Activated CD4-positive, alpha-beta T cell treated with anti-CD3 and anti-CD28 coated beads, Interleukin-2, amount 50 U/mL, for 4 hours (primary cell): ENCODE results near the gene TPPP3.
"Not testable (repeated sequence)": the region's sequence is repeated elsewhere in the genome, so short reads cannot be mapped to it uniquely, and the experiment has no call there.

ENCODE experiments used
- DNase-seq, 2 experiments: peaks; one replicate each; pipeline ENCODE4 v3.0.0-alpha.2; 2020

Gene TPPP3

DNA sequence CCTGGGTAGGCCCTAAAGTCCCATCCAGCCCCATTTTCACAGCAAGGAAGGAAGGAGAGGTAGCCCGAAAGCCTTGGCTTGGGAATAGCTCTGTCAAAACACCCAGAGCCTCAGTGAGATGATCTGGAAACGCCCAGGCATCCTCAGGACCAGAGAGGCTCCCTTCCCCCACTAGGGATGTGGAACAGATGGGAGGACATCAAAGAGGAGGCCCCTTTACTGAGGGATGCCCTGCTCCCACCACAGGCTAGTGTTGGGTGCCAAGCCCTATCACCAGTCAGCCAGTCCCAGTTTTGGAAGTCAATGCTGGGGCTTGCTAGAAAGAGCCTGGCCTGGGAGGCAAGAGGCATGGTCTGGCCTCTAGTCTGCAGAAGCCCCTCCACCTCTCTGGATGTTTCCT lies 4.7 kb downstream of the TPPP3 start:
- no peak for DNase-seq

DNA sequence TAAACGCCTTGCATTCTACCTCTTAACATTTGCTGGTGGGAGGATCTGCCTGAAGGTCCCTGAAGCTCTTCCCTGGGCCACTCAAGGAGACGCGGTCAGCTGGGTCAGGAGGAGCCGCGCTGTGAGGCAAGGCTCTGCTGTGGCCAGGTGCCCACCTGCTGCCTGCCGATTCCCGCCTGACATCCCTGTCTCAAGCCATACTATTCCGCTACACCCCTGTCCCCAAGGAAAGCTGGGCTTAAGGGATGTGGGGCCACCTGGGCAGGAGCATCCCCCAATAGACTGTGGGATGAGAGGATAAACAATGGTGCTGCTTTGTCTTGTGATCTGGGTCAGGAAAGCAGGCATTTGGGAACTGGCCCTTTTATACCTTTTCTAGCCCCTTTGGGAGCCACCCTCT lies 5.1 kb downstream of the TPPP3 start:
- DNase-seq = no peak

GRCh38 chr16:67387479-67388079 lies 5.7 kb downstream of the TPPP3 start:
- no peak for DNase-seq

DNA sequence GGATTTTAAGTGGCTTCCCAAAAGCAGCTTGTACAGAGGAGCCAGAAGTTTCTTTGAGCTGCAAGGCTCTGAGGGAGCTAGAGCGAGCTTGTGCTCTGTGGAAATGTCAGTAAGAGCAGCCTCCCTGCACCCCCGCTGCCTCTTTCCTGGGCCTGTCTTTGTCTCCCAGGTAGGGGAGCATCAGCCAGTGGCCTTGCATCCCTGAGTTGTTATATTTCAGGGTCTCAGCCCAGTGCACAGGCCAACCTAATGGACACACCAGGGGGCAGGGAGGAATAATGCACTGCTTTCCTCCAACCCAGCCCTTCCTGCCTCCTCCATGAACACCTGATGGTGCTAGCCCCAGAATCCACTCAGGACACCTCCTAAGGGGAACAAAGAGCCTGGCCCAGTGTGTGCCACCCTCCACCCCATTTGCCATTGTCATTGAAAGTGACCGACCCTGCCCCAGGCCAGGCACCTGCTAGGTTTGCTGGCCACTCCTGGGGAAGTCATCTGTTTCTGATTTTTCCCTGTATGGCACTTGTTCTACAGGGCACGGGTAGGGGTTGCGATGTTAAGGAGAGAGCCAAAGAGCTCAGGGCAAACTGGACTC lies 6.3 kb downstream of the TPPP3 start:
- no peak for DNase-seq

DNA sequence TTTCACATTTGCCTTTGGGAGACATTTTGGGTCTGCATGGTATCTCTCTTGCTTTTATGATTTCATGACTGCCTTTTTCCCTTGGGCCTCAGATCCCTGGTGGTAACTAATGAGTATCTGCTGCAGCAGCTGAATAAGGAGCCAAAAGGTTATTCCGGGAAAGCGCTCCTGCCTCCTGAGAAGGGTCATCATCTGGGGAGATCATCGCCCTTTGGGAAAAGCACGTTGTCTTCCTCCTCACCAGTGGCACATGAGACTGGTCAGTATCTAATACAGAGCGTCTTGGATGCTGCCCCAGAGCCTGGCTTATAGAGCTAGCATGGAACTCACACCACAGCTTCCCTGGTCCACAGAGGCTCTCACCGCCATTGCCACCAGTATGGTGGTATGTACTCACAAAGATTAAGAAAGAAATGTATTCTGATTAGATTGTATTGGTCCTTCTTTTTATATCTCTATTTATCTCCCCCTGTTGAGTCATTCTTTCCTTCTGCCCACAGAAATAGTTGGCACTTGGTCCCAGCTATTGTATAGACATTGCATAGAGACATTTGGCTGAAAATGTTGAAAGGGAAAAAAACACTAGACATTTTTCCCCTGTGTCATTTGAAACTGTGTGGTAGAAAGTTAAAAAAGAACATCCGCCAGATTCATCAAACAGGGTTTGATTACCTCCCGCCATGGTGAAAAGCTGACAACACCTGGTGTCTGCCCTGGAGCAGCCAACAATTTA lies 8.4 kb downstream of the TPPP3 start:
- DNase-seq = no peak

DNA sequence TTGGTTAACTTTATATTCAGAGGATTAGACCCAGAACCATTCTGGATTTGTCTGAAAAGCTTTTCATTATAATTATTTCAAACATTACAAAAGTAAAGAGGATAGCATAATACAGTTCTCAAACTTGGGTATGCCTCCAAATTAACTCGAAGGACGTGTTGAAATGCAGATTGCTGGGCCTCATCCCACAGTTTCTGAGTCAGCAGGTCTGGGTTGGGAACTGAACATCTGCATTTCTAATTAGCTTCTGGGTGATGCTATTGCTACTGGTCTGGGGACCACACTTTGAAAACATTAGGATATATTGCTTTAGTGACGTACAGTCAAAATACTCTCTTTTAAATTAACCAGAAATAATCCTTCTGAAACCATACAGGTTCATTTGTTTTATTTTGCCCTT lies 10.0 kb downstream of the TPPP3 start:
- DNase-seq = no peak

DNA sequence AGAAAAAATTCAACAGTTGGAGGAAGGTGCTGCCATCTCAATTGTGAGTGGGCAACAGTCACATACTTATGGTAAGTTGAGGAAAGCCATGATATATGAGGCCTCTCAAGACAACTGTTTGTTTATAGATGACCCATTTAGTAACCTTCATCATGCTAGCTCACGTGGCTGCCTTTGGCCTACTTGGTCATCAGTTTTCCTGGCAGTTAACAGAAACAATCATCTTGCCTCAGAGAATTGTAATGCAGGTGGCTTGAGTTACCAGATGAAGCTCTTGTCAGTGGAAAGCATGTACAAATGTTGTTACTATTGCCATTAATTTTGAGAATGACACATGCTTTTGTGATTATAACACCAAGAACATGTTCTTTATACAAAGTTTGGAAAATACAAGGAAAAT lies 14.7 kb downstream of the TPPP3 start:
- DNase-seq = no peak

DNA sequence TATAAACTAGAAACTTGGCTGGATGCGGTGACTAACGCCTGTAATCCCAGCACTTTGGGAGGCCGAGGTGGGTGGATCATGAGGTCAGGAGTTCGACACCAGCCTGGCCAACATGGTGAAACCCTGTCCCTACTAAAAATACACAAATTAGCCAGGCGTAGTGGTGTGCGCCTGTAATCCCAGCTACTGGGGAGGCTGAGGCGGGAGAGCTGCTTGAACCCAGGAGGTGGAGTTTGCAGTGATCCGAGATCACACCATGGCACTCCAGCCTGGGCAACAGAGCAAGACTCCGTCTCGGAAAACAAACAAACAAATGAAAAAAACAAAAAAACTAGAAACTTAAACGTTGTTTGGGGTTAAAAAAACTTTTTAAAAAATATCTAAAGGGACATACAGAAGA lies 17.3 kb downstream of the TPPP3 start:
- DNase-seq = not testable (repeated sequence)

- DNase-seq = no peak
Measured at GRCh38 chr16:67372664-67373063, 20.6 kb downstream of the TPPP3 start.

- no peak for DNase-seq
Measured at GRCh38 chr16:67370661-67371060, 22.6 kb downstream of the TPPP3 start.

DNA sequence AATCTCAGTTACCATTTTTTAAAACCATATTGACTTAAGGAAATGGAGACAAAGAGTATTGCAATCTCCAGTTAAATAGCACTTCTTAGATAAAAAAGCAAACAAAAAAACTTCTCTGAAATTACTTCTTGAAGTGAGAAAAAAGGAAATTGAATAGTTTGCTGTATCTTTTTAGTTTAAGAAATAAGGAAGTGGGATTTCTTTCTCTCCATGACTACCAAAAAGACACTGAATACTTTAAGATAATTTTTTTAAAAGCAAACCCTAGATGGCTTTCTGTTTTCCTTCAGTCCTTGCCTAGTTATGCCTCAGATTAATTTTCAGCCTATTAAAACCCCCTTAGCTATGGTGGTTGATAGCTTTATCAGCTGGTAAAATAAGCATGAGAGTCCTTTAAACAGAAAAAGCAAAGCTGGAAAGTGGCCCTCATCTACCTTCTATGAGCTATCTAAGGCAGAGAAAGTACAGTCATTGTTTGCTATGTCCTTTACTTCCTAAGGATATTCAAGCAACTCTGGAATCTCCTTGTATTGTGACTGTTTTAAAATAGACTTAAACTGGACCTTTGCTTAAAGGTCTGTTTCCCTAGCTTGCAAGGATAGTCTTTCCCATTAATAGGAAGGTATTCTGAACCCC lies 28.6 kb downstream of the TPPP3 start:
- DNase-seq = no peak

GRCh38 chr16:67361038-67361437 lies 32.3 kb downstream of the TPPP3 start:
- DNase-seq = no peak

DNA sequence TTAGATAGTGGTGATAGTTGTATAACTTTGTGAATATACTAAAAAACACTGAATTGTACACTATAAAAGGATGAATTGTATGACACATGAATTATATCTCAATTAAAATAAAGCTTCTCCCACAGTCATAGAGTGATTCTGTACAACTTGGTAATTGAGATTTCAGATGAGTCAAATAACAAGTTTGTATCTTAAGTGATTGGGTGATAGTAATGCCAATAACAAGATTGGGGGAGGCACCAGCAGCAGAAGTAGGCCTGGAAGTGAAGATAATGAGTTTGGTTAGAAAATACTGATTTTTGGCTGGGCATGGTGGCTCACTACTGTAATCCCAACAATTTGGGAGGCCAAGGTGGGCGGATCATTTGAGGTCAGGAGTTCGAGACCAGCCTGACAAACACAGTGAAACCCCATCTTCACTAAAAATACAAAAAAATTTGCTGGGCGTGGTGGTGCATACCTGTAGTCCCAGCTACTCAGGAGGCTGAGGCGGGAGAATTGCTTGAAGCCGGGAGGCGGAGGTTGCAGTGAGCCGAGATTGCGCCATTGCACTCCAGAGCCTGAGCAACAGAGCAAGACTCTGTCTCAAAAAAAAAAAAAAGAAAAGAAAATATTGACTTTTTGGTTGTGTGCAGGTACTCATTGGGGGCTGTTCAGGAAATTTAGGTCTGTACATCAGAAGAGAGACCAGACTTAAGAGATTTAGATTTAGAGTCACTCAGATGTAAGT lies 33.6 kb downstream of the TPPP3 start:
- DNase-seq = not testable (repeated sequence)

DNA sequence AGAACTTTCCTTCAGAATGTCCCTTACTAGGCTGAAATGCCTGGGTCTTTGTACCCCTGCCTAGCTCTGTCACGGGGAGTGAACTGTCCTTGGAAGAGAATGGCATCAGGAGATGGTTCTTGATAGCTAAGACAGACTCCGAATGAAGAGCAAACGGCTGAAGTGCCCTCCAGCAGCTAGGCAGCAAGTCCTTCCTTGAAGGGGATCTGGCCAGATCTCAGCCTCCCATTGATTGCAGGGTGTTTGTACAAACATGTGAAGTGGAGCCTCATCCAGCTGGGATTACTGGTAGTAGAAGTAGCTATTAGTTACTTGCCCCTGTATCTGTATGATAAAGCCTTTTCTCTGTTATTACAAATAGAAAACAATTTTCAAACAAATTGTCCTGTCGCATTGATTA lies 35.7 kb downstream of the TPPP3 start:
- DNase-seq = no peak

- DNase-seq = no peak
Measured at GRCh38 chr16:67356396-67356795, 36.9 kb downstream of the TPPP3 start.

DNA sequence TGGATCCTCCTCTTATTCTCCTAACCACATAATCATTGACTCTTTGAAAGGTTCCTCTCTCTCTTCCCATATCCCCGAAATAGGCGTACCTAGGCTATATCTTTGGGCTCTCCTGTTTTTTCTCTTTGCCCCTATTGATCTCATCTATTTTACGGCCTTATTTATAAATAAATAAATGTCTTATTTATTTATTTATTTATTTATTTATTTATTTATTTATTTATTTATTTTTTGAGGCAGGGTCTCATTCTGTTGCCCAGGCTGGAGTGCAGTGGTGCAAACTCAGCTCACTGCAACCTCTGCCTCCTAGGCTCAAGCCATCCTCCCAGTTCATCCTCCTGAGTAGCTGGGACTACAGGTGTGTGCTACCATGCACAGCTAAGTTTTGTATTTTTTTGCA lies 40.8 kb downstream of the TPPP3 start:
- DNase-seq = not testable (repeated sequence)

DNA sequence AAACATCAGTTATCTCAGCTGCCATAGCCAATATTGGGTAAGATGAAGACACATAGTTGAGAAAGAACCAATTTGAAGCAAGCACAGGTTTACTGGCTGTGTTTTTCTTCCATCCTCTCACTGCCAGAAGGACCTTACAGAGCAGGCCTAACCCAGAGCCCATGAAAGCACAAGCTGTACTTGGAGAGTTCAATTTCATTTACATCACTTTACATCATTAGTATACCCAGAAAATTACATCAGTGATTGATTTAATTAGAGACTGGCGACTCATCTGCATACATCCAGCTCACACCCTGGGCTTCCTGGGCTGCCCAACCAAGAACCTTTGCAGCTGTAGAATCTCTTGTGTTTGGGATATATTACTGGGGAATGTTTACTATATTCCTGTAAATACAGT lies 43.0 kb downstream of the TPPP3 start:
- DNase-seq = no peak

GRCh38 chr16:67349172-67349571 lies 44.1 kb downstream of the TPPP3 start:
- no peak for DNase-seq

- no peak for DNase-seq
Measured at GRCh38 chr16:67346341-67346740, 47.0 kb downstream of the TPPP3 start.

DNA sequence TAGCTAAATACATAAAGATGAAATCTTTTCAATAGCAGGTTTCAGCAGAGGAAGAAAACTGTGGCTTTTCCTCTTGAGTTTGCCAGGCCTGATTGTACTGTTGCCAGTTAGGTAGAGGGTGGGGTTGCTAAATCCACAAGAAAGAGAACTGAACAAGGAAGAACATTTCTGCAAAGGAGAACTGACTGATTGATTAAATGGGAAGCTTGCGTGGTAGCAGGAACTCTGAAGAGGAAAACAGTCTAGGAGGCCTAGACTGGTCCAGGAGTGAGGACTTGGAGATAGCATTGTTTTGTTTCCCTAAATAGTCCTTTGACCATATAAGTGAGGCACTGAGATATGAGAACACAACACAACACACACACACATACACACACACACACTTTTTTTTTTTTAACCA lies 47.9 kb downstream of the TPPP3 start:
- DNase-seq = no peak

DNA sequence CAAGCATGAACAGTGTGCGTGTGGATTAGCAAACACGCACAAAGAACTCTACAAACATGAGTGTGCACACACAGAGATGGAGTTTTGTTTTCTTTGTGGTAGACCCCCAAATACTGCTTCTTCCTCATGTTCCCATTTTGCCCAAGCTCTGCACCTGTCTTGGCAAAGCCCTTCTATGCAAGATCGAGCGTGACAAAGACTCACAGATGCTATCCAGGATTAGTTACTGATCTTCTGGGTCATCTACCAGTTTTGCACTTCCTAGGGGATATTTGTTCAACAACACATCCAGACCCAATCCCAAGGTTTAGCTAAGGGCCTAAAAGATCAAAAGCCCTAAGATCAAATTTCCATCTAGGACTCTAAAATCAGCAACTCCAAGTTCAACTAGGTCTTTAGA lies 50.7 kb downstream of the TPPP3 start:
- no peak for DNase-seq

GRCh38 chr16:67341250-67341649 lies 52.0 kb downstream of the TPPP3 start:
- DNase-seq = no peak
